HuH-7 (cell line): ENCODE measurements around the gene GASK1A.
"Not testable (repeated sequence)": the region's sequence is repeated elsewhere in the genome, so short reads cannot be mapped to it uniquely, and the experiment has no call there.

Experiments
- DNase-seq: peaks from one replicate; pipeline ENCODE4 v3.0.0; 2011; ENCODE audit warnings: low spot score

GASK1A gene

DNA sequence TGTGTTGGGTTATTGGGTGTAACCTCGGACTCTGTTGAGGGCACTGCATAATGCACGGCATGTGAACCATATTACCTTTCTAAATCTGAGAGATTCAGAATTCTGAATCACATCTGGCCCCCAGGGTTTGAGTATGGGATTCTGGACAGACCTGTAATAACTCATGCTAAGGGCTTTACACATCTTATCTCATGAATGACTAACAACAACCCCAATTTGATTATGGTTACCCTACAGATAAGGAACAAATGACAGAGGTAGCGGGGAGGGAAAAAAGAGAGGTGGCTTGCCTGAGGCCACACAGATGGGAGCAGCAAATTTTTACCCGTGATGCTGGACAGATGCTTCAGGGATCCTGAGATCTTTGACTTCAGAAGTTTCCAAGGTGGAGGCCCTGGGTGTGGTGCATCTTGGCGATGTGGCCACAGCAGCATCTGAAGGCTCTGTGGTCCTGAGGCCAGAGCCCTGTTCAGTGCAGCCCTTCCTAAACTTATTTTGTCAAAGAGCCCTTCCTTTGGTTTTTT, 83.0 kb downstream of the GASK1A start:
- DNase-seq = no peak

GRCh38 chr3:43062564-43063040, 83.5 kb downstream of the GASK1A start:
- DNase-seq = no peak

DNA sequence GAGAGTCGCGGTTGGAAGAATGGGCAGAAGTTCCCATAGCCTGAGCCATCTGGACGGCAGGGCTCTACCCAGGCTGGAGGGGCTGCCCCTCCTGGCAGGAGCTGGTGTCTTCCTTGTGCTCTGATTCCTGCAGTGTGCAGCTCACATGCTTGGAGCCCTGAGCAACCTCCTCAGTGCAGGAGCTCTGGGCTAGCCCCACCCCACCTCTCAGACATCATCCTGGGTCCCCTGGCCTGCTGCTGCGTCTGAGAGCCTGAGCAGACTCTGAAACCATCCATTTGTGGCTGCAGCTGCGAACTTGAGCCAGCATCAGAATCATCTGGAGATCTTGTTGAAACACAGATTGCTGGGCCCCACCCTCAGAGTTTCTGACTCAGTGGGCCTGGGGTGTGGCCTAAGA, 84.0 kb downstream of the GASK1A start:
- DNase-seq = no peak

- not testable (repeated sequence) for DNase-seq
Observed at GRCh38 chr3:43070670-43071069, 91.6 kb downstream of the GASK1A start.

- peak; percentile 54 for DNase-seq
Observed at GRCh38 chr3:43071313-43071893, 92.3 kb downstream of the GASK1A start.

DNA sequence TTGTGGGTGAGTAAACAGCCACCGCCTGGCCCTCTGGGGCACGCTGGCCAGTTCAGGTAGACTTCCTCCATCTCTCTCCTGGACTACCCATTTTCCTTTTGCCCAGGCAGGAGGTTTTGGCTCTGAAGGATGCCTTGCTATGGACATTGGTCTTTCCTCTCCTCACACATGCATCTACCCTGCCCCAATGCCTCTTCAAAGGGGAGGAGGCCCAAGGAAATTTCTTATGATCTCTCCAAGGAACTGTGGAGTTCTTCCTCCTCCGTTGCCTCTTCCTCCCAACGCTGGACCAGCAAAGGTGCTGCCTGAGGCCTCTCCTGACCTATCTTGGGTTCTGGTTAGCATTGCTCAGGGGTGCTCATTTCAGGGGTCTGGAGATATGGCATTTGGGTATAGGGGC, 93.2 kb downstream of the GASK1A start:
- DNase-seq = no peak

DNA sequence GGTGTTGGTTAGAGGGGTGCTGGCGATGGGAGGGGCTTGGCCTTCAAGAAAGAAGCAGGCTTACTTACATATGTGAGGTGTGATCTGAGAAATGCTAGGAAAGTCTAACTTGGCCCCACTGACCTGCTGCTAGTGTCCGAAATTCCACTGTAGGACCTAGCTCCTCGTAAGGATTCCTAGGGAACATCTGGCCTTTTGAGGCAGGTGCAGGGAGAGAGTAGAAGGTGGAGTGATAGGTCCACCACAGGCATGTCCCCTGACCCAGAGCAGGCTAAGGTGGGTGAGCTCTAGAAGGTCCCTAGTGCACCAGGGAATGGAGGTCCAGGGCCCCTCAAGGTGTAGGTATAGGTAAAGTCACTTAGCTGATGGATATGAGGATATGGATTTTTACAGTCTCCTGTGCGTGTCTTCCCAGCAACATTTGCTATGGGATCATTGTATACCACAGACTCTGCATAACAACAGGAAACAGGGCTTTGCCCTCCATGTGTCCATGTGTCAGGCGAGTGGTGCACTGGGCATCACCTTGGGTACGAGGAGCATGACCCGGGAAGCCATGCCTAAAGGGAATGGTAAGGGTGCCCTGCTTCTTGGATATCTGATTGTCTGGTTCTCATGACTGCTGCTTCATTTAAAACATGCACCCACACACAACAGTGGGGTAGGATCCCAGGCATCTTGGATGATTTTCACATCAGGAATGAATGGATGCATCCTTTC, 94.2 kb downstream of the GASK1A start:
- no peak for DNase-seq

DNA sequence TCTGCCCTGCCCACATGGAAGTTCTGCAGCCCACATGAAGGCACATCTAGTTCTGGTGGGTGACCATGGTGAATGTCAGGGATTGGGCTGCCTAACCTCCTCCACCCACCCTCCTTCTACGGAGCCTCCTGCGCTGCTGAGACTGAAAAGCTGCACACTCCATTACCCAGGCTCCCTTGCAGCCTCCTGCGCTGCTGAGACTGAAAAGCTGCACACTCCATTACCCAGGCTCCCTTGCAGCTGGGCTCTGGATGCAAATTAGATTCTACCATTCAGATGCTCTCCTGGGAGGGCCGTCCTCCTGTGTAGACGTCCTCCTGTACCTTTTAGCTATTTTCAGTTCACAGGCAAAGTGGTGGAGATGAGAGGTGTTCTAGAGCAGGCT, 94.7 kb downstream of the GASK1A start:
- DNase-seq = no peak

- no peak for DNase-seq
Observed at GRCh38 chr3:43074482-43074881, 95.4 kb downstream of the GASK1A start.

DNA sequence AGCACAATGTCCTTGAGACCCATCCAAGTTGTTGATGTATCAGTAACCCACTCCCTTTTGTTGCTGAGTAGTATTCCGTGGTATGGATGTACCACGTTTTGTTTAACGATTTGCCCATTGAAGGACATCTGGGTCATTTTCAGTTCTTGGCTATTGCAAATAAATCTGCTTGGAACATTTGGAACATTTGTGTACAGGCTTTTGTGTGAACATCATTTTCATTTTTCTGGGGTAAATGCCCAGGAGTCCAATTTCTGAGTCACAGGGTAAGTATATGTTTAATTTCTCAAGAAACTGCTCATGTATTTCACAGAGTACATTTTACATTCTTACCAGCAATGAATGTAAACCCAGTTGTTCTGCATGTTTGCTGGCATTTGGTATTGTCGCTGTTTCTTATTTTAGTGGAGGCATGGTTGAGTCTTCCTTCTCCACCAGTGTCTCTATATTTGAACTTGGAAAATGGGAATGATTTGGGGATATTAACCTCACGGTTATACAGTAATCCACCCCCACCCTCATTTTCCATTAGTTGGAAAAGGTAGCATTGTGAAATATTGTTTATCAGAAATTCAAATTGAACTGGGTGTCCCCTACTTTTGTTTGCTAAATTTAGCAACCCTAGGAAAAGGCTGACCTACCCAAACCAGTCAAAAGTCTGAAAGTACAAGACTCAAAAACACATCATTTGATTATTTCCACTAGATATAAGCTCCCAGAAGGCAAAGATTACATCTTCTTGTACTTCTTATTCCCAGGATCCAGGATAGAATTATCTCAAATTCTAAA, 96.0 kb downstream of the GASK1A start:
- no peak for DNase-seq

DNA sequence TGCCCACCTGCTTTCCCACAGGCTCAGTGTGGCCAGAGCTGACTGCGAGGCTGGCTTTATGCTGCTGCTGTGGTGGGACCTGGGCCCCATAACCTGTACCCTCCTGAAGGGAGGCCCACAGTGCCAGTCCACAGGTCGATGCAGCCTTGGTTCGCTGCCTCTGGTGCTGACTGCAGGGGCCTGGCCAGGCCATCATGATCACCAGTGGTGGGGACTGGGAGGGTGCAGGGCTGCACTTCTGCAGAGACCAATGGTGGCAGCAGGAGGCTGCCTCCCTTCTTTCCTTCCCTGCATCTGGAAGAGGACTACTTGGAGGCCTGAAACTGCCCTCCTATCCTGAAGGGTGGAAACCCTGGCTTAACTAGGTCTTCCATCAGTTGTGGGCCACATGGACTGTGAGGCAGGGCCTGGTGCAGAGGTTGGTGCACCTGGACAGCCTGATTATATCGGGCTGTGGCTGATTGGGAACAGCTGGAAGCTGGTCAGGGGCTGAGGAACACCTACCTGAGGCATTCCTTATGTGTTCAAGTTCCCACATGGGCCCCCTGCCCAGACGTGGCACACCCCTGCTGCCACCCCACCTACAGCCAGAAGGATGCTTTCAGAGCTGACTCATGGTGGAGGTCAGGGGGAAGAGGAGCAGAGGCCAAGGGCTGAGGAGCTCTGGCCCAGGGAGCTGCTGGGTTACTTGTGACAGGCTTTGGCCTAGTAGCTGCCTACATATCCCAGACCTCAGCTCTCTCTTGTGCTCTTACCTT, 97.0 kb downstream of the GASK1A start:
- no peak for DNase-seq

- DNase-seq = no peak
Observed at GRCh38 chr3:43076857-43077256, 97.7 kb downstream of the GASK1A start.

DNA sequence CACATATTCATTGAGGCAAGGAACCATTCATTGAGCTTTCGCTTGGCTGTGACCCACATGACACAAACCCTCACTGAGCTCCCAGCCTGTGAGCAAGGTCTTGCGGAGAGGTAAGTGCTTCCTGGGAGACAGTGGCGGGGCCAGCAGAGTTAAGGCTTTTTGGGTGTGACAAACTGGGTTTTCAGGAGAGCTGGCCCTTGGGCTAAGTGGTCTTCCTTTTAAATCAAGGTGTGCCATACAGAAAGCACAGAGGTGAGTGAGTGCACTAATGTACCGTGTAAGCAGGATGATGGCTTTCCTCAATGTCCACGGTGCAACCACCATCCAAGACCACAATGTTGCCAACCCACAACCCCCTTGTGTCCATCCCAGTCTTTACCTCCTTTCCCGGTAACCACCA, 98.2 kb downstream of the GASK1A start:
- no peak for DNase-seq

DNA sequence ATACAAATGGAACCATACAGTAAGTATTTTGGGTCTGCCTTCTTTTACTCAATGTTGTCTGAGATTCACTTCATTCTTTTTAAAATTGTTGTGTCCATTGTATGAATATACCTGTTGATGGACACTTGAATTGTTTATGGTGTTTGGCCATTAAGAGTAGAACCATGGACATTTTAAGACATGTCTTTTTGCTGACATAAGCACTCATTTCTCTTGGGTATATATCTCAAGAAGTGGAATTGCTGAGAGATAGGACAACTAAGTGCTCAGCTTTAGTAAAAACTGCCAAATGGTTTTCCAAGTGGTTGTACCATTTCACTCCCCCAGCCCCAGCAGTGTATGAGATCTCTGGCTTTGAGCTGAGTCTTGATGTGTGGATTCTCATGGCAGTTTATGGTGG, 98.6 kb downstream of the GASK1A start:
- DNase-seq = no peak

DNA sequence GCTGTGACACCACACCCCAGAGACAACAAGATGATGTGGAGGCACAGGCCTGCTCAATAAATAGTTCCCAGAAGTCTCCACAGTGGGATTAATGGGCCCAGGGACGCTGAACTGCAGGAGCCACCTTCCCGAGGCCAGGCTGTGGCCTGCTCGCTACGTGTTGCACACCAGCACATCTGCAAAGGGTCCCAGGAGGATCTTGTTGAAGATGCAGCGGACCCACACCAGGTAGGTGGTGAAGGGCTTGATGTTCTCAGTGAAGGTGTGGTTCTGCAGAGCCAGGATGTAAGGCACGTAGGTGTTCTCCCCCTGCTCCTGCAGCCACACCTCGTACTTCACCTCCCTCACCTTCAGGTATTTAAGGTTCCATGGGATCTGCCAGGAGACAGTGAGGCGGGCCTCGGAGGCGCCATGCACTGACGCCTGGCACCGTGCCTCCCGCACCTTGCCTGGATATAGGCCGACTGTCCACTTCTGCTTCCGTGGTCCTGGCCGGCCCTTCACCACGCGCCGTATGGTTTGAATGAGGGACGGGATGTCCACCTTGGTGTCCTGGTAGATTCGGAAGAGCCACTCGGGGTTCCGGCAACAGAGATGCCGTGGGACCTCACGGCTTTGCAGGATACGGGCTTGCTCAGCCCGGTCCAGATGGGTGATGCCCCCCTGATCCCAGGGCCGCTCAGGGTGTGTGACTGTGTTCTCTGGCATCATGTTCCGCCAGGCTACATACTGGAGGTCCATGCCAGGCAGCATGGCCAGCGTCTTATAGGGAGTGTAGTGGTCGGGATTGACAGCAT, 100.6 kb downstream of the GASK1A start:
- DNase-seq = no peak

DNA sequence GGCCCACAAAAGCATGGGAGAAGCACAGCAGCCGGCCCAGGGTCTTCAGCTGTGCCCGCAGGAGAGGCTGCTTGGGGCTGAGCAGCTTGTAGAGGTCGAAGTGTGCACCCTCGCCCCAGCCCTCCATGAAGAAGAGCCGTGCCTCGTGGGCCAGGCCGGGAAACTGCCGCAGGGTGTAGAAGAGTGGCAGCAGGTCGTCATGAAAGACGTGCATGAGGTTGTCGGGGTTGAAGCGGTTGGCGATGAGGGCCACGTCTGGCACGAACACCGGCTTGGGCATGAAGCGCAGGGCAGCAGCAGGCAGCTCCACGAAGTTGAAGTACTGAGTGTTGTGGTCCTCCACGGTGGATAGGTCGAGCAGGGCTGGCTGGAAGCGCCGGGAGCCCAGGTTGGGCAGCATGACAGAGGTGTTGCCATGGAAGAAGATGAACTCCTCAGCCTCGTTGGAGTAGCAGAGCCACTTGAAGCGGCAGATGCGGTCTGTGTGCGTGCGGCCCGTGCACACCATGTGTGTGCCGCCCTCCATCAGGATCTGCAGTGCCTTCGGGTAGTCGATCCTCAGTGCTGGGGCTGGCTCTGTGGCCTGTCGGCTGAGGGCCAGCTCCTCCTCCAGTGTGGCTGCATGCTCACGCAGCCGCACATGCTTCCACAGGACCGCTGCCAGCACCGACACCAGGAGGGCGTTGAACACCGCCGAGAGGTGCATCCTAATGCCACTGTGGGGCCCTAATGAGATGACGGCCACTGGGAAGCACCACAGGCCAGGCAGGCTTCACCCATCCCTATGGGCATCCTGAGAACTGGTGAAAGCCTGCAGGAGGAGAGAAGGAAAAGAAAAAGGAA, 101.8 kb downstream of the GASK1A start:
- no peak for DNase-seq

DNA sequence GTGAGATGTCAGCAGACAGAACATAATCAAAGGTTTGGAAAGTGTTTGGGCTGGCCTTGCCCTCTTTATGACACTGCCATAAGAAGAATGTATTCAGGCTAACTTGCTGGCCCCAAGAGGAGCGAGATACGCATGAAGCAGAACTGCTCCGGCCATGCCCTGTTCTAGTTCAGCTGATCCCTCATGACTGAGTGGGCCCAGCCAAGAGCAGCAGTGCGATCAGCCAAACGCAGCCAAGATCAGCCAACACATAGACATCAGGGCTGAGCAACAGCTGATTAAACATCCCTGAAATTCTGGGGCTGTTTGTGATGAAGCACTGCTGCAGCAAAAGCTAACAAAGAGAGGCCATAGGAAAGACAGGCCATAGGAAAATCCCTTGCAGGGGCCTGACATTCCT, 102.7 kb downstream of the GASK1A start:
- no peak for DNase-seq

DNA sequence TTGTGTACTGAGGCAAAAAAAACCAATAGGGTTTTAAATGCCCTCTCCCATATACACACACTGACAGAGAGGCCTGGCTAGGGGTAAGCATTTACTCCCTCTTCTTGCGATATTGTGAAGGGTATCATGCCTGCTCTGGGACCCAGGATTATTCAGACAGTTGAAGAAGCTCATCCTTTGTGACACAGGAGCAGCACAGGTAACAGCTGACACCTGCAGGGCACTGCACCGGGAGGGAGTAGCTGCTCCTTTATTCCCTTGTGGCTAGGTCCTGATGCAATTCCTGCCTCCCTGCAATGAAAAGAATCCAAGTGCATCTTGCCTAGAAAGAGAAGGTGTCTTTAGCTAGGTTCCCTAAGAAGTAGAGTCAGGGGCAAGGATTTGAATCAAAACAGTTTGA, 103.3 kb downstream of the GASK1A start:
- DNase-seq = no peak

DNA sequence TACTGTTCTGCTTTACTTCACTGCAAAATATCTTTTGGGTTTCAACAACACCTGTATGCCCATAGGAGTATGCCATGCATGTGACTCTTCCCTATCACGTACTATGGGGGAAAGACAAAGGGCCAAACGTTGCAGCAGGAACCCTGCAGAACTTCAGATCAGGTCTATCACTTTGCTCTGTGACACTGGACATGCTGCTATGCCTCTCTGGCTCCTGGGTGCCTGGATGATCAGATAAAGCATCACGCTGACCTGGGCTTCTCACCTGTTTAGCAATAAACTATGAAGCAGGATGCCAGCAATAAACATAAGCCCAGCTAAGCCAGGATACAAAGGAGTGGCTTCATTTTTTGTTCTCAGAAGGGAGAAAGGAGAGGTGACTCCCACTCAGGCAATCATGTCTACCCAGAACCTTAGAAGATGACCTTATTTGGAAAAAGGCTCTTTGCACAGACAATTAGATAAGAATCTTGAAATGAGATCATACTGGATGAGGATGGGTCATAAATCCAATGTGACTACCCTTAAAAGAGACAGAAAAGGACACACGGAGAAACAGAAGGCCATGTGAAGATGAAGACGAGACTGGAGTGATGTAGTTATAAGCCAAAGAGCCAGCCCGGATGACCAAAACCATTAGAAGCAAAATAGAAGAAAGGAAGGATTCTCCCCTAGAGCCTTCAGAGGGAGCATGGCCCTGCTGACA, 107.5 kb downstream of the GASK1A start:
- no peak for DNase-seq
